HG02885 (cell line): Measurements from ENCODE around the gene PAK4.

Experiments
- ATAC-seq: cut with Tn5 transposase; IDR thresholded peaks from one replicate; pipeline ENCODE4 v1.9.1; 2021; ENCODE audit warnings: mild to moderate bottlenecking; ENCODE audit not compliant: unreplicated experiment, poor library complexity

The PAK4 gene

GRCh38 chr19:39160889-39161672, 35.5 kb downstream of the PAK4 start:
- no peak for ATAC-seq

GRCh38 chr19:39162441-39163043, 37.0 kb downstream of the PAK4 start:
- no peak for ATAC-seq

GRCh38 chr19:39163621-39164020, 38.0 kb downstream of the PAK4 start:
- no peak for ATAC-seq

- ATAC-seq = no peak
Measured at GRCh38 chr19:39164289-39164688, 38.7 kb downstream of the PAK4 start.

- no peak for ATAC-seq
Measured at GRCh38 chr19:39165857-39166256, 40.3 kb downstream of the PAK4 start.

GRCh38 chr19:39166571-39167391, 41.2 kb downstream of the PAK4 start:
- no peak for ATAC-seq

GRCh38 chr19:39167461-39168257, 42.1 kb downstream of the PAK4 start:
- no peak for ATAC-seq

- ATAC-seq = no peak
Measured at GRCh38 chr19:39168258-39169142, 42.9 kb downstream of the PAK4 start.

- no peak for ATAC-seq
Measured at GRCh38 chr19:39169143-39169810, 43.7 kb downstream of the PAK4 start.

- no peak for ATAC-seq
Measured at GRCh38 chr19:39170386-39171231, 45.0 kb downstream of the PAK4 start.

- ATAC-seq = no peak
Measured at GRCh38 chr19:39171479-39172465, 46.2 kb downstream of the PAK4 start.

GRCh38 chr19:39172700-39173501, 47.3 kb downstream of the PAK4 start:
- ATAC-seq = no peak

GRCh38 chr19:39173502-39173991, 48.0 kb downstream of the PAK4 start:
- ATAC-seq = no peak

- no peak for ATAC-seq
Measured at GRCh38 chr19:39174142-39174541, 48.6 kb downstream of the PAK4 start.

GRCh38 chr19:39174558-39175544, 49.3 kb downstream of the PAK4 start:
- ATAC-seq = no peak
